ENCODE results near the gene ALKBH4. TPM values are rescaled to one million over a fixed set of nuclear protein-coding genes. Genes with fewer than 3 reads are reported as not detected.

Gene ALKBH4
- total and polyA plus RNA-seq, 8 donors: 1.2 to 27.4 (median 8.7) TPM

- peaks cover 0 to 31% (median 3%) of the 10 kb centered on the region in 4 donors for H3K4me1 ChIP-seq
- H3K4me3 ChIP-seq: peak overlapping the region in 1 of 4 donors; percentile 6
- DNase-seq: no peak
- H3K27ac ChIP-seq: peak overlapping the region in 2 of 5 donors; percentile 86 to 87
- H3K27me3 ChIP-seq: no peaks in the 10 kb centered on the region
- 83 to 90% (median 87%) methylated on average over 11 to 13 of the region's 13 CpGs for WGBS, 5 donors
- TF ChIP-seq EP300 (IDR thresholded peaks at IDR 0.05) (no peak), CTCF (IDR thresholded peaks at IDR 0.05) (no peak), POLR2A (IDR thresholded peaks at IDR 0.05) (no peak), POLR2AphosphoS5 (IDR thresholded peaks at IDR 0.05) (no peak)
- H3K9me3 ChIP-seq: no peaks in the 10 kb centered on the region
- intact Hi-C loops (cut with DNase I; ENCODE audit: low total_unique reads): no loop called here
- peaks cover 26 to 79% (median 72%) of the 10 kb centered on the region in 4 donors for H3K36me3 ChIP-seq
Measured at GRCh38 chr7:102424787-102425218, 39.9 kb downstream of the ALKBH4 start.

GRCh38 chr7:102424129-102424551, 40.5 kb downstream of the ALKBH4 start:
- no peak for DNase-seq
- 75 to 88% (median 77%) methylated on average over 12 of the region's 12 CpGs for WGBS, 5 donors
- no peaks in the 10 kb centered on the region for H3K27me3 ChIP-seq
- H3K9me3 ChIP-seq: no peaks in the 10 kb centered on the region
- H3K4me1 ChIP-seq: peaks cover 0 to 31% (median 3%) of the 10 kb centered on the region in 4 donors
- intact Hi-C loops (cut with DNase I; ENCODE audit: low total_unique reads): no loop called here
- TF ChIP-seq POLR2AphosphoS5 (IDR thresholded peaks at IDR 0.05) (no peak), CTCF (IDR thresholded peaks at IDR 0.05) (no peak), EP300 (IDR thresholded peaks at IDR 0.05) (no peak), POLR2A (IDR thresholded peaks at IDR 0.05) (no peak)
- H3K36me3 ChIP-seq: peaks cover 30 to 84% (median 79%) of the 10 kb centered on the region in 4 donors
- peak overlapping the region in 1 of 5 donors; percentile 87 for H3K27ac ChIP-seq
- no peak overlapping the region for H3K4me3 ChIP-seq

GRCh38 chr7:102421706-102422240, 42.9 kb downstream of the ALKBH4 start:
- no peaks in the 10 kb centered on the region for H3K9me3 ChIP-seq
- no peak overlapping the region for H3K27ac ChIP-seq
- no peak overlapping the region for H3K4me3 ChIP-seq
- H3K4me1 ChIP-seq: peaks cover 0 to 23% (median 3%) of the 10 kb centered on the region in 4 donors
- H3K27me3 ChIP-seq: no peaks in the 10 kb centered on the region
- TF ChIP-seq CTCF (IDR thresholded peaks at IDR 0.05) (no peak), POLR2AphosphoS5 (IDR thresholded peaks at IDR 0.05) (no peak), EP300 (IDR thresholded peaks at IDR 0.05) (no peak), POLR2A (IDR thresholded peaks at IDR 0.05) (no peak)
- peaks cover 38 to 97% (median 95%) of the 10 kb centered on the region in 4 donors for H3K36me3 ChIP-seq
- DNase-seq: no peak
- intact Hi-C loops (cut with DNase I; ENCODE audit: low total_unique reads): no loop called here
- WGBS, 5 donors: 85 to 94% (median 91%) methylated on average over 10 of the region's 10 CpGs

GRCh38 chr7:102418592-102418991, 46.1 kb downstream of the ALKBH4 start:
- Histone ChIP-seq H3K27me3 (no peaks in the 10 kb centered on the region), H3K4me1 (peaks cover 0 to 19% (median 2%) of the 10 kb centered on the region in 4 donors), H3K9me3 (no peaks in the 10 kb centered on the region), H3K27ac (no peak overlapping the region), H3K36me3 (peaks cover 30 to 99% (median 95%) of the 10 kb centered on the region in 4 donors), H3K4me3 (no peak overlapping the region)
- intact Hi-C loops (cut with DNase I; ENCODE audit: low total_unique reads): no loop called here
- no peak for DNase-seq
- WGBS, 5 donors: 90 to 96% (median 94%) methylated on average over 5 of the region's 5 CpGs
- TF ChIP-seq CTCF (IDR thresholded peaks at IDR 0.05) (no peak), POLR2AphosphoS5 (IDR thresholded peaks at IDR 0.05) (no peak), POLR2A (IDR thresholded peaks at IDR 0.05) (no peak), EP300 (IDR thresholded peaks at IDR 0.05) (no peak)
